Motor neuron (in vitro differentiated cells): ENCODE results near the gene SCYGR8. TPM values are rescaled to one million over a fixed set of nuclear protein-coding genes. Genes with fewer than 3 reads are reported as not detected.

Experiments used
- ATAC-seq, 8 experiments: fragments of 200-7000 bp; cut with Tn5 transposase; replicated peaks in 6 of 8; 2 replicates each; pipeline ENCODE4 v1.8.0; 2021; ENCODE audit warnings: mild to moderate bottlenecking in 8 of 8, moderate library complexity in 8 of 8
- H3K27ac ChIP-seq, 2 donors: fragments of 250-450 bp; sonication (Bioruptor Pico); 2 replicates each; pipeline ENCODE4 v1.9.0; 2021; ENCODE audit warnings: antibody characterized with exemption in 2 of 2, mild to moderate bottlenecking in 2 of 2, moderate library complexity in 1 of 2
- H3K4me1 ChIP-seq, 2 donors: fragments of 250-450 bp; sonication (Bioruptor Pico); replicated peaks in 1 of 2; 2 replicates each; pipeline ENCODE4 v1.6.1; 2021; ENCODE audit warnings: antibody characterized with exemption in 2 of 2, mild to moderate bottlenecking in 2 of 2, moderate library complexity in 1 of 2
- H3K4me3 ChIP-seq, 5 donors: fragments of 250-450 bp; sonication (Bioruptor Pico); 2 replicates each; pipeline ENCODE4 v1.9.0; 2021; ENCODE audit warnings: antibody characterized with exemption in 5 of 5, mild to moderate bottlenecking in 5 of 5, moderate library complexity in 4 of 5
- WGBS, 10 experiments: fragments of 450-650 bp; shearing (Covaris generic); methylation state at CpG; one replicate each; pipeline ENCODE4 v1.0.0; 2022; 5-methylcytosine and 5-hydroxymethylcytosine counted together
- in situ Hi-C, 9 experiments: fragments of 400-800 bp; cut with MboI; loops; one replicate each; pipeline ENCODE4 v1.15.0; 2021; ENCODE audit warnings: low sequenced_read_pairs in 9 of 9, low pct_unique_long_range_greater_than_20kb in 2 of 9; ENCODE audit not compliant: unreplicated experiment in 9 of 9
- total RNA-seq, 8 experiments: library from RNA; unstranded; fragments of 300-600 nt; gene quantifications; 2 replicates each; pipeline versions ENCODE4 v1.2.3 to v1.2.4, GENCODE V29; 2022

SCYGR8 gene
- total RNA-seq, 8 experiments from 2014 or later: 0.38 TPM; not detected in 7

GRCh38 chr2:227772197-227772661, 26.5 kb downstream of the SCYGR8 start:
- Histone ChIP-seq H3K4me1 (no peaks in the 10 kb centered on the region), H3K27ac (no peak overlapping the region), H3K4me3 (no peak overlapping the region)
- in situ Hi-C loops: loop anchor here in 7 of 9 experiments (25.0 kb wide), 4 partner anchors 110 to 635 kb away; partner anchors contain the start of gene SCYGR5 (in 2 of the 7)
- no peak for ATAC-seq
- 27 to 100% (median 57%) methylated on average over 1 to 5 of the region's 5 CpGs; no CpG with 5 or more reads in 2 of the 10 experiments for WGBS, 10 experiments

- in situ Hi-C loops: loop anchor here in 7 of 9 experiments (25.0 kb wide), 4 partner anchors 111 to 636 kb away; partner anchors contain the start of gene SCYGR5 (in 2 of the 7)
Measured at GRCh38 chr2:227772932-227773331, 27.2 kb downstream of the SCYGR8 start.

GRCh38 chr2:227774011-227774624, 28.4 kb downstream of the SCYGR8 start:
- Histone ChIP-seq H3K27ac (no peak overlapping the region), H3K4me3 (no peak overlapping the region), H3K4me1 (no peaks in the 10 kb centered on the region)
- in situ Hi-C loops: loop anchor here in 7 of 9 experiments (25.0 kb wide), 4 partner anchors 112 to 637 kb away; partner anchors contain the start of gene SCYGR5 (in 2 of the 7)
- ATAC-seq: no peak
- WGBS, 10 experiments: 5 to 80% (median 68%) methylated on average over 1 to 11 of the region's 15 CpGs; no CpG with 5 or more reads in 1 of the 10 experiments

More at GRCh38 chr2:227772932-227773331, 27.2 kb downstream of the SCYGR8 start:
- Histone ChIP-seq H3K4me3 (no peak overlapping the region), H3K4me1 (no peaks in the 10 kb centered on the region), H3K27ac (no peak overlapping the region)
- WGBS, 10 experiments: 0 to 80% (median 39%) methylated on average over 1 of the region's 2 CpGs; no CpG with 5 or more reads in 6 of the 10 experiments
- ATAC-seq: peak in 4 of 8 experiments; percentile 20 to 69 (median 54)

- 55 to 97% (median 85%) methylated on average over 2 to 6 of the region's 6 CpGs; no CpG with 5 or more reads in 1 of the 10 experiments for WGBS, 10 experiments
- no peaks in the 10 kb centered on the region for H3K4me1 ChIP-seq
- no peak overlapping the region for H3K27ac ChIP-seq
- H3K4me3 ChIP-seq: no peak overlapping the region
- in situ Hi-C loops: loop anchor here in 7 of 9 experiments (25.0 kb wide), 4 partner anchors 113 to 638 kb away; partner anchors contain the start of gene SCYGR5 (in 2 of the 7)
- ATAC-seq: no peak
Measured at GRCh38 chr2:227774895-227775842, 29.5 kb downstream of the SCYGR8 start.

- 0 to 89% (median 71%) methylated on average over 1 to 14 of the region's 14 CpGs; no CpG with 5 or more reads in 2 of the 10 experiments for WGBS, 10 experiments
Measured at GRCh38 chr2:227780981-227781615, 35.4 kb downstream of the SCYGR8 start.

GRCh38 chr2:227781841-227782240, 36.1 kb downstream of the SCYGR8 start:
- Histone ChIP-seq H3K4me3 (no peak overlapping the region), H3K4me1 (no peaks in the 10 kb centered on the region), H3K27ac (no peak overlapping the region)
- WGBS, 10 experiments: 64 to 100% (median 88%) methylated on average over 1 to 7 of the region's 8 CpGs; no CpG with 5 or more reads in 3 of the 10 experiments
- ATAC-seq: no peak
- in situ Hi-C loops: loop anchor here in 1 of 9 experiments (10.0 kb wide), 1 partner anchor 83 kb away; no protein-coding TSS in a partner anchor

More at GRCh38 chr2:227780981-227781615, 35.4 kb downstream of the SCYGR8 start:
- Histone ChIP-seq H3K4me3 (no peak overlapping the region), H3K27ac (no peak overlapping the region), H3K4me1 (no peaks in the 10 kb centered on the region)
- in situ Hi-C loops: loop anchor here in 1 of 9 experiments (10.0 kb wide), 1 partner anchor 84 kb away; no protein-coding TSS in a partner anchor
- ATAC-seq: no peak

GRCh38 chr2:227782804-227783203, 37.1 kb downstream of the SCYGR8 start:
- no peak for ATAC-seq
- Histone ChIP-seq H3K4me3 (no peak overlapping the region), H3K27ac (no peak overlapping the region), H3K4me1 (no peaks in the 10 kb centered on the region)
- in situ Hi-C loops: loop anchor here in 1 of 9 experiments (10.0 kb wide), 1 partner anchor 82 kb away; no protein-coding TSS in a partner anchor
- 62 to 94% (median 77%) methylated on average over 2 to 4 of the region's 5 CpGs; no CpG with 5 or more reads in 6 of the 10 experiments for WGBS, 10 experiments

GRCh38 chr2:227783404-227784138, 37.9 kb downstream of the SCYGR8 start:
- WGBS, 10 experiments: 39 to 94% (median 75%) methylated on average over 1 to 8 of the region's 12 CpGs; no CpG with 5 or more reads in 3 of the 10 experiments
- in situ Hi-C loops: loop anchor here in 1 of 9 experiments (10.0 kb wide), 1 partner anchor 81 kb away; no protein-coding TSS in a partner anchor
- H3K4me1 ChIP-seq: no peaks in the 10 kb centered on the region
- ATAC-seq: no peak
- H3K27ac ChIP-seq: no peak overlapping the region
- no peak overlapping the region for H3K4me3 ChIP-seq

GRCh38 chr2:227785293-227785692, 39.6 kb downstream of the SCYGR8 start:
- 0 to 100% (median 56%) methylated on average over 1 of the region's 1 CpG; no CpG with 5 or more reads in 5 of the 10 experiments for WGBS, 10 experiments
- Histone ChIP-seq H3K4me3 (no peak overlapping the region), H3K4me1 (no peaks in the 10 kb centered on the region), H3K27ac (no peak overlapping the region)
- in situ Hi-C loops: loop anchor here in 1 of 9 experiments (10.0 kb wide), 1 partner anchor 80 kb away; no protein-coding TSS in a partner anchor
- ATAC-seq: no peak

GRCh38 chr2:227788561-227789018, 42.9 kb downstream of the SCYGR8 start:
- Histone ChIP-seq H3K4me3 (no peak overlapping the region), H3K27ac (no peak overlapping the region), H3K4me1 (no peaks in the 10 kb centered on the region)
- WGBS, 10 experiments: 58 to 100% (median 83%) methylated on average over 1 to 4 of the region's 4 CpGs; no CpG with 5 or more reads in 1 of the 10 experiments
- in situ Hi-C loops: loop anchor here in 1 of 9 experiments (10.0 kb wide), 1 partner anchor 76 kb away; no protein-coding TSS in a partner anchor
- ATAC-seq: no peak

- in situ Hi-C loops: loop anchor here in 1 of 9 experiments (10.0 kb wide), 1 partner anchor 75 kb away; no protein-coding TSS in a partner anchor
- 9 to 83% (median 73%) methylated on average over 1 to 4 of the region's 4 CpGs; no CpG with 5 or more reads in 3 of the 10 experiments for WGBS, 10 experiments
- Histone ChIP-seq H3K27ac (no peak overlapping the region), H3K4me3 (no peak overlapping the region), H3K4me1 (no peaks in the 10 kb centered on the region)
- ATAC-seq: peak in 1 of 8 experiments; percentile 57
Measured at GRCh38 chr2:227789803-227790202, 44.1 kb downstream of the SCYGR8 start.
